NB4 (cell line): ENCODE results near the gene CDC16.

Experiments
- MYC ChIP-seq: IDR thresholded peaks from 2 replicates; pipeline ENCODE4 v1.6.1; 2011; ENCODE audit warnings: low read depth, low read length
- POLR2A ChIP-seq: IDR thresholded peaks from 2 replicates; pipeline ENCODE4 v1.6.1; 2011; ENCODE audit warnings: mild to moderate bottlenecking; ENCODE audit not compliant: insufficient read length; ENCODE audit errors: extremely low read depth
- TF ChIP-seq, protein P1 (sequence below): IDR thresholded peaks from one replicate; pipeline ENCODE4 v1.5.1; 2012; ENCODE audit warnings: low read depth, low read length

GRCh38 chr13:114185182-114185971 lies 49.3 kb upstream of the CDC16 start:
- no peak for TF ChIP-seq POLR2A
- TF ChIP-seq, protein P1, sequence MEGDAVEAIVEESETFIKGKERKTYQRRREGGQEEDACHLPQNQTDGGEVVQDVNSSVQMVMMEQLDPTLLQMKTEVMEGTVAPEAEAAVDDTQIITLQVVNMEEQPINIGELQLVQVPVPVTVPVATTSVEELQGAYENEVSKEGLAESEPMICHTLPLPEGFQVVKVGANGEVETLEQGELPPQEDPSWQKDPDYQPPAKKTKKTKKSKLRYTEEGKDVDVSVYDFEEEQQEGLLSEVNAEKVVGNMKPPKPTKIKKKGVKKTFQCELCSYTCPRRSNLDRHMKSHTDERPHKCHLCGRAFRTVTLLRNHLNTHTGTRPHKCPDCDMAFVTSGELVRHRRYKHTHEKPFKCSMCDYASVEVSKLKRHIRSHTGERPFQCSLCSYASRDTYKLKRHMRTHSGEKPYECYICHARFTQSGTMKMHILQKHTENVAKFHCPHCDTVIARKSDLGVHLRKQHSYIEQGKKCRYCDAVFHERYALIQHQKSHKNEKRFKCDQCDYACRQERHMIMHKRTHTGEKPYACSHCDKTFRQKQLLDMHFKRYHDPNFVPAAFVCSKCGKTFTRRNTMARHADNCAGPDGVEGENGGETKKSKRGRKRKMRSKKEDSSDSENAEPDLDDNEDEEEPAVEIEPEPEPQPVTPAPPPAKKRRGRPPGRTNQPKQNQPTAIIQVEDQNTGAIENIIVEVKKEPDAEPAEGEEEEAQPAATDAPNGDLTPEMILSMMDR = no peak
- no peak for TF ChIP-seq MYC
